Measurements from ENCODE around the gene ZNF592.
"Not testable (repeated sequence)": the region's sequence is repeated elsewhere in the genome, so short reads cannot be mapped to it uniquely, and the experiment has no call there.

ZNF592 gene

GRCh38 chr15:84840741-84841429 lies 92.5 kb downstream of the ZNF592 start:
- no peaks in the 10 kb centered on the region for H3K9me3 ChIP-seq (ENCODE audit: control insufficient read depth, low read length)
- no peak overlapping the region for H3K4me3 ChIP-seq (ENCODE audit: extremely low read depth, insufficient read depth, low read length, poor library complexity, severe bottlenecking)
- no peaks in the 10 kb centered on the region for H3K4me1 ChIP-seq (ENCODE audit: control insufficient read depth, insufficient read depth, low read length, poor library complexity, severe bottlenecking)
- peaks cover 82% of the 10 kb centered on the region for H3K36me3 ChIP-seq (ENCODE audit: control insufficient read depth, insufficient read depth, low read length)
- H3K27ac ChIP-seq (ENCODE audit: low read depth, low read length, severe bottlenecking) = peak overlapping the region; percentile 10
- WGBS, 2 experiments (ENCODE audit: insufficient coverage in 2 of 2) = 93 to 99% methylated on average over 11 of the region's 12 CpGs

GRCh38 chr15:84842781-84843180 lies 94.4 kb downstream of the ZNF592 start:
- H3K4me1 ChIP-seq (ENCODE audit: control insufficient read depth, insufficient read depth, low read length, poor library complexity, severe bottlenecking) = no peaks in the 10 kb centered on the region
- H3K27ac ChIP-seq (ENCODE audit: low read depth, low read length, severe bottlenecking) = no peak overlapping the region
- no peak overlapping the region for H3K4me3 ChIP-seq (ENCODE audit: extremely low read depth, insufficient read depth, low read length, poor library complexity, severe bottlenecking)
- peaks cover 80% of the 10 kb centered on the region for H3K36me3 ChIP-seq (ENCODE audit: control insufficient read depth, insufficient read depth, low read length)
- no peaks in the 10 kb centered on the region for H3K9me3 ChIP-seq (ENCODE audit: control insufficient read depth, low read length)
- WGBS, 2 experiments (ENCODE audit: insufficient coverage in 2 of 2) = 100% methylated on average over 1 of the region's 1 CpG

GRCh38 chr15:84844964-84845363 lies 96.6 kb downstream of the ZNF592 start:
- Histone ChIP-seq H3K36me3 (ENCODE audit: control insufficient read depth, insufficient read depth, low read length) (peaks cover 62% of the 10 kb centered on the region), H3K9me3 (ENCODE audit: control insufficient read depth, low read length) (no peaks in the 10 kb centered on the region), H3K4me3 (ENCODE audit: extremely low read depth, insufficient read depth, low read length, poor library complexity, severe bottlenecking) (no peak overlapping the region), H3K4me1 (ENCODE audit: control insufficient read depth, insufficient read depth, low read length, poor library complexity, severe bottlenecking) (no peaks in the 10 kb centered on the region), H3K27ac (ENCODE audit: low read depth, low read length, severe bottlenecking) (peak overlapping the region; percentile 55)
- 85% methylated on average over 2 of the region's 2 CpGs; no CpG with 5 or more reads in 1 of the 2 experiments for WGBS, 2 experiments (ENCODE audit: insufficient coverage in 2 of 2)

GRCh38 chr15:84845631-84846030 lies 97.2 kb downstream of the ZNF592 start:
- 85 to 88% methylated on average over 4 to 5 of the region's 7 CpGs for WGBS, 2 experiments (ENCODE audit: insufficient coverage in 2 of 2)
- H3K9me3 ChIP-seq (ENCODE audit: control insufficient read depth, low read length); H3K4me3 ChIP-seq (ENCODE audit: extremely low read depth, insufficient read depth, low read length, poor library complexity, severe bottlenecking); H3K4me1 ChIP-seq (ENCODE audit: control insufficient read depth, insufficient read depth, low read length, poor library complexity, severe bottlenecking): not testable (repeated sequence)
- H3K36me3 ChIP-seq (ENCODE audit: control insufficient read depth, insufficient read depth, low read length) = peaks cover 61% of the 10 kb centered on the region
- H3K27ac ChIP-seq (ENCODE audit: low read depth, low read length, severe bottlenecking) = peak overlapping the region; percentile 55

- Histone ChIP-seq H3K27ac (ENCODE audit: low read depth, low read length, severe bottlenecking) (no peak overlapping the region), H3K4me1 (ENCODE audit: control insufficient read depth, insufficient read depth, low read length, poor library complexity, severe bottlenecking) (no peaks in the 10 kb centered on the region), H3K9me3 (ENCODE audit: control insufficient read depth, low read length) (no peaks in the 10 kb centered on the region), H3K36me3 (ENCODE audit: control insufficient read depth, insufficient read depth, low read length) (peaks cover 60% of the 10 kb centered on the region), H3K4me3 (ENCODE audit: extremely low read depth, insufficient read depth, low read length, poor library complexity, severe bottlenecking) (no peak overlapping the region)
- WGBS, 2 experiments (ENCODE audit: insufficient coverage in 2 of 2) = no CpG with 5 or more reads among the region's 1 CpG
These were observed 97.9 kb downstream of the ZNF592 start for GRCh38 chr15:84846269-84846668.

GRCh38 chr15:84847382-84847781 lies 99.0 kb downstream of the ZNF592 start:
- Histone ChIP-seq H3K36me3 (ENCODE audit: control insufficient read depth, insufficient read depth, low read length) (peaks cover 60% of the 10 kb centered on the region), H3K9me3 (ENCODE audit: control insufficient read depth, low read length) (no peaks in the 10 kb centered on the region), H3K4me3 (ENCODE audit: extremely low read depth, insufficient read depth, low read length, poor library complexity, severe bottlenecking) (no peak overlapping the region), H3K4me1 (ENCODE audit: control insufficient read depth, insufficient read depth, low read length, poor library complexity, severe bottlenecking) (no peaks in the 10 kb centered on the region), H3K27ac (ENCODE audit: low read depth, low read length, severe bottlenecking) (no peak overlapping the region)

- Histone ChIP-seq H3K9me3 (ENCODE audit: control insufficient read depth, low read length) (no peaks in the 10 kb centered on the region), H3K36me3 (ENCODE audit: control insufficient read depth, insufficient read depth, low read length) (peaks cover 66% of the 10 kb centered on the region), H3K4me3 (ENCODE audit: extremely low read depth, insufficient read depth, low read length, poor library complexity, severe bottlenecking) (no peak overlapping the region), H3K27ac (ENCODE audit: low read depth, low read length, severe bottlenecking) (no peak overlapping the region), H3K4me1 (ENCODE audit: control insufficient read depth, insufficient read depth, low read length, poor library complexity, severe bottlenecking) (no peaks in the 10 kb centered on the region)
- 100% methylated on average over 4 to 5 of the region's 5 CpGs for WGBS, 2 experiments (ENCODE audit: insufficient coverage in 2 of 2)
These were observed 103.8 kb downstream of the ZNF592 start for GRCh38 chr15:84852212-84852611.

- H3K36me3 ChIP-seq (ENCODE audit: control insufficient read depth, insufficient read depth, low read length) = peaks cover 88% of the 10 kb centered on the region
These were observed 106.7 kb downstream of the ZNF592 start for GRCh38 chr15:84855136-84855535.

GRCh38 chr15:84855765-84856164 lies 107.4 kb downstream of the ZNF592 start:
- Histone ChIP-seq H3K4me3 (ENCODE audit: extremely low read depth, insufficient read depth, low read length, poor library complexity, severe bottlenecking) (no peak overlapping the region), H3K9me3 (ENCODE audit: control insufficient read depth, low read length) (no peaks in the 10 kb centered on the region), H3K36me3 (ENCODE audit: control insufficient read depth, insufficient read depth, low read length) (peaks cover 90% of the 10 kb centered on the region), H3K27ac (ENCODE audit: low read depth, low read length, severe bottlenecking) (no peak overlapping the region), H3K4me1 (ENCODE audit: control insufficient read depth, insufficient read depth, low read length, poor library complexity, severe bottlenecking) (no peaks in the 10 kb centered on the region)

More at GRCh38 chr15:84855136-84855535, 106.7 kb downstream of the ZNF592 start:
- no peak overlapping the region for H3K4me3 ChIP-seq (ENCODE audit: extremely low read depth, insufficient read depth, low read length, poor library complexity, severe bottlenecking)
- 94 to 98% methylated on average over 8 to 9 of the region's 9 CpGs for WGBS, 2 experiments (ENCODE audit: insufficient coverage in 2 of 2)
- H3K4me1 ChIP-seq (ENCODE audit: control insufficient read depth, insufficient read depth, low read length, poor library complexity, severe bottlenecking) = no peaks in the 10 kb centered on the region
- no peaks in the 10 kb centered on the region for H3K9me3 ChIP-seq (ENCODE audit: control insufficient read depth, low read length)
- H3K27ac ChIP-seq (ENCODE audit: low read depth, low read length, severe bottlenecking) = no peak overlapping the region
